ENCODE data around the gene PIP5K1B. TPM values are rescaled to one million over a fixed set of nuclear protein-coding genes. Genes with fewer than 3 reads are reported as not detected.

PIP5K1B gene
- total RNA-seq, 2 experiments from 2014 or later = 3.8 to 10.7 TPM

DNA sequence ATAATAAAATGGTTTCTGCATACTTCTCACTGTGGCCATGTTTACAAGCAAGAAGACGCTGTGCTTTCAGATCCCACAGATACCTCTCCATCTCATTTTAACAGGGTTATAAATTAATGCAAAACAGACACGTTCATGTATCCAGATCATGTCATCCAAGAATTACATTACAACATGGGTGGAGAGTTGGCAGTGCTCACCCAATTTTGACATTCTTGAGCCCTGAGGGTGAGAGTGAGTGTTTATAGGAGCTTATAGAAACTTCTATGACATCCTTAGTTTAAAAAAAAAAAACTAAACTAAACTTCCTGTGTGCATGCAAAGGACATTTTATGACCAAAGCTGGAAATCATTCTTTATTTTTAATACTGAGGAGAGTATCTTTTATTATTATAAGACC lies 299.8 kb downstream of the PIP5K1B start:
- no peak overlapping the region for H3K4me2 ChIP-seq (ENCODE audit: low read length)
- TF ChIP-seq, protein P1, sequence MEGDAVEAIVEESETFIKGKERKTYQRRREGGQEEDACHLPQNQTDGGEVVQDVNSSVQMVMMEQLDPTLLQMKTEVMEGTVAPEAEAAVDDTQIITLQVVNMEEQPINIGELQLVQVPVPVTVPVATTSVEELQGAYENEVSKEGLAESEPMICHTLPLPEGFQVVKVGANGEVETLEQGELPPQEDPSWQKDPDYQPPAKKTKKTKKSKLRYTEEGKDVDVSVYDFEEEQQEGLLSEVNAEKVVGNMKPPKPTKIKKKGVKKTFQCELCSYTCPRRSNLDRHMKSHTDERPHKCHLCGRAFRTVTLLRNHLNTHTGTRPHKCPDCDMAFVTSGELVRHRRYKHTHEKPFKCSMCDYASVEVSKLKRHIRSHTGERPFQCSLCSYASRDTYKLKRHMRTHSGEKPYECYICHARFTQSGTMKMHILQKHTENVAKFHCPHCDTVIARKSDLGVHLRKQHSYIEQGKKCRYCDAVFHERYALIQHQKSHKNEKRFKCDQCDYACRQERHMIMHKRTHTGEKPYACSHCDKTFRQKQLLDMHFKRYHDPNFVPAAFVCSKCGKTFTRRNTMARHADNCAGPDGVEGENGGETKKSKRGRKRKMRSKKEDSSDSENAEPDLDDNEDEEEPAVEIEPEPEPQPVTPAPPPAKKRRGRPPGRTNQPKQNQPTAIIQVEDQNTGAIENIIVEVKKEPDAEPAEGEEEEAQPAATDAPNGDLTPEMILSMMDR (conservative IDR thresholded peaks at IDR 0.05; ENCODE audit: low read length) = no peak
- TF ChIP-seq EZH2phosphoT487 (IDR thresholded peaks at IDR 0.05; ENCODE audit: borderline replicate concordance, low read depth, low read length) = no peak
- H4K20me1 ChIP-seq (ENCODE audit: insufficient read depth, low read length) = no peaks in the 10 kb centered on the region
- H3K9me3 ChIP-seq (ENCODE audit: low read length) = no peaks in the 10 kb centered on the region
- no peaks in the 10 kb centered on the region for H3K36me3 ChIP-seq (ENCODE audit: insufficient read depth, low read length)
- H3K4me3 ChIP-seq (ENCODE audit: low read depth, low read length, poor library complexity, severe bottlenecking) = no peak overlapping the region
- no peak overlapping the region for H2AFZ ChIP-seq (ENCODE audit: low read length)
- H3K79me2 ChIP-seq (ENCODE audit: insufficient read depth, low read depth, low read length) = no peaks in the 10 kb centered on the region
- BruUV-seq (replicated peaks) = no TSS peak
- POLR2A ChIA-PET = interaction anchor here (0.5 to 0.7 kb wide), 2 partner anchors 61 to 310 kb away, joined by 3 read pairs; no protein-coding TSS in a partner anchor
- no peak for DNase-seq (ENCODE audit: low spot score)
- H3K4me1 ChIP-seq (ENCODE audit: insufficient read depth, low read length, poor library complexity, severe bottlenecking) = no peaks in the 10 kb centered on the region
- H3K9me2 ChIP-seq (ENCODE audit: insufficient read depth, low read length) = no peaks in the 10 kb centered on the region
- no peak overlapping the region for H3K27ac ChIP-seq (ENCODE audit: low read depth, low read length, poor library complexity, severe bottlenecking)
- CTCF ChIA-PET (ENCODE audit: unreplicated experiment) = no interaction called here
- intact Hi-C loops (cut with micrococcal nuclease; ENCODE audit: unreplicated experiment) = no loop called here

DNA sequence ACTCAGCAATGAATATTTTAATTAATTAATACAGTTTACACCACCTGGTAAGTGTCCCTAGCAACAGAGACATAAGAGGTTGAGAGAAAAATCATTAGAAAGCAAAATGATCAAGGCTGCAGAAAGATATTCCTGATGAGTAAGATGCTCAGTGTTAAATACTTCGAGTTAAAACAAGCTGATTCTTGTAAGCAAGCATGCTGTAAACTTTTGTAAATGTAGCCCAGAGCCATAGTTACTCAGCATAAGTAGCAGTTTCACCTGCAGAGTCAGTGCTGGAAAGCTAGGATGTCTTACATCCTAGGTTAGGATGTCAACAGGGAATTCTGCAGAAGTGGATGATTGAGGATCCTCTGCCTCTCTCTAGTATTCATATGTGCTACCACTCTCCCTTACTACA lies 304.7 kb downstream of the PIP5K1B start:
- no peaks in the 10 kb centered on the region for H3K79me2 ChIP-seq (ENCODE audit: insufficient read depth, low read depth, low read length)
- no peak overlapping the region for H2AFZ ChIP-seq (ENCODE audit: low read length)
- POLR2A ChIA-PET = interaction anchor here (0.6 to 0.7 kb wide), 2 partner anchors 124 to 414 kb away, joined by 3 to 6 read pairs; no protein-coding TSS in a partner anchor
- H3K4me2 ChIP-seq (ENCODE audit: low read length) = no peak overlapping the region
- no peak overlapping the region for H3K27ac ChIP-seq (ENCODE audit: low read depth, low read length, poor library complexity, severe bottlenecking)
- H3K4me1 ChIP-seq (ENCODE audit: insufficient read depth, low read length, poor library complexity, severe bottlenecking) = peaks cover 10% of the 10 kb centered on the region
- no peak overlapping the region for H3K4me3 ChIP-seq (ENCODE audit: low read depth, low read length, poor library complexity, severe bottlenecking)
- no peak for DNase-seq (ENCODE audit: low spot score)
- H3K9me2 ChIP-seq (ENCODE audit: insufficient read depth, low read length) = no peaks in the 10 kb centered on the region
- no peaks in the 10 kb centered on the region for H3K36me3 ChIP-seq (ENCODE audit: insufficient read depth, low read length)
- H3K9me3 ChIP-seq (ENCODE audit: low read length) = no peaks in the 10 kb centered on the region
- BruUV-seq (replicated peaks) = no TSS peak
- no peak for TF ChIP-seq EZH2phosphoT487 (IDR thresholded peaks at IDR 0.05; ENCODE audit: borderline replicate concordance, low read depth, low read length)
- TF ChIP-seq, protein P1 (conservative IDR thresholded peaks at IDR 0.05; ENCODE audit: low read length) = no peak
- intact Hi-C loops (cut with micrococcal nuclease; ENCODE audit: unreplicated experiment) = no loop called here
- CTCF ChIA-PET (ENCODE audit: unreplicated experiment) = no interaction called here
- no peaks in the 10 kb centered on the region for H4K20me1 ChIP-seq (ENCODE audit: insufficient read depth, low read length)

DNA sequence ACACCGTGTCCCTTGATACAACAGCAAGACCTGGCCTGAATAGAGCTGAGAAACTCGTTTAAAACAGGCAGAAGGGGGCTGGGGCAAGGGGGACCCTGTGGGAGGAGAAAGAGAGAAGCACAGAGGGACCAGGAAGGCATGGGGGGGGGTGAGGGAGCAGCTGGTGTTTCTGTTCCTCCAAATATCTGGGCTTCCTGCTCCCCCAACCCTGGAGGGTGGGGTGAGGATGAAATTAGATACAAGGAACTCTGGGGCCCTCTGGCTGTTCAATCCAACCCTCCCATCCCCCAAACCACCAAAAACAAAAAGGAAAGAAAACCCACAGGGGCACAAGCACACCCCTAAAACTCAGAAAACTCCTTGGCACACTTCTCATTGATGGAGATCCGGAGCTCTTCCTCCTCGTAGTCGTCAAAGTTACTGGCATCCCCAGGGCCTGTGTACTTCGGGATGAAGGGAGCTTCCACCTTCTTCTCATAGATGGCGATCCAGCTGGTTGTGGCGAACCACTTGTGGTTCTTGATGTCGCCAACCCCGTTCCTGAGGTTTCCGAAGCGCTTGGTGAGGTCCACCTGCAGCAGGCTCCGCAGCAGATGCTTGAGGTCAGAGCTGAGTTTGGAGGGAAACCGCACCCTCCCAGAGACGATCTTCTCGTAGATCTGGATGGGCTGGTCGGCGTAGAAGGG lies 307.8 kb downstream of the PIP5K1B start:
- Histone ChIP-seq H2AFZ (ENCODE audit: low read length) (no peak overlapping the region), H3K9me3 (ENCODE audit: low read length) (no peaks in the 10 kb centered on the region), H3K4me2 (ENCODE audit: low read length) (0 out of 2 replicates have a peak overlapping the region, but pooled peaks have one; percentile 9), H3K36me3 (ENCODE audit: insufficient read depth, low read length) (no peaks in the 10 kb centered on the region), H3K4me3 (ENCODE audit: low read depth, low read length, poor library complexity, severe bottlenecking) (no peak overlapping the region), H3K9me2 (ENCODE audit: insufficient read depth, low read length) (no peaks in the 10 kb centered on the region), H3K27ac (ENCODE audit: low read depth, low read length, poor library complexity, severe bottlenecking) (no peak overlapping the region), H3K79me2 (ENCODE audit: insufficient read depth, low read depth, low read length) (no peaks in the 10 kb centered on the region), H3K4me1 (ENCODE audit: insufficient read depth, low read length, poor library complexity, severe bottlenecking) (peaks cover 10% of the 10 kb centered on the region), H4K20me1 (ENCODE audit: insufficient read depth, low read length) (no peaks in the 10 kb centered on the region)
- no peak for TF ChIP-seq EZH2phosphoT487 (IDR thresholded peaks at IDR 0.05; ENCODE audit: borderline replicate concordance, low read depth, low read length)
- TF ChIP-seq, protein P1 (conservative IDR thresholded peaks at IDR 0.05; ENCODE audit: low read length) = no peak
- POLR2A ChIA-PET = interaction anchor here (0.9 kb wide), 1 partner anchor 386 kb away, joined by 3 read pairs; no protein-coding TSS in a partner anchor
- DNase-seq (ENCODE audit: low spot score) = no peak
- BruUV-seq (replicated peaks) = no TSS peak
- CTCF ChIA-PET (ENCODE audit: unreplicated experiment) = no interaction called here
- intact Hi-C loops (cut with micrococcal nuclease; ENCODE audit: unreplicated experiment) = no loop called here

Measured in OCI-LY7 (cell line).